ENCODE results near the gene PHF10. TPM values are rescaled to one million over a fixed set of nuclear protein-coding genes. Genes with fewer than 3 reads are reported as not detected.

The PHF10 gene
- total RNA-seq, 2 donors from 2014 or later: 79.9 to 90.3 TPM

DNA sequence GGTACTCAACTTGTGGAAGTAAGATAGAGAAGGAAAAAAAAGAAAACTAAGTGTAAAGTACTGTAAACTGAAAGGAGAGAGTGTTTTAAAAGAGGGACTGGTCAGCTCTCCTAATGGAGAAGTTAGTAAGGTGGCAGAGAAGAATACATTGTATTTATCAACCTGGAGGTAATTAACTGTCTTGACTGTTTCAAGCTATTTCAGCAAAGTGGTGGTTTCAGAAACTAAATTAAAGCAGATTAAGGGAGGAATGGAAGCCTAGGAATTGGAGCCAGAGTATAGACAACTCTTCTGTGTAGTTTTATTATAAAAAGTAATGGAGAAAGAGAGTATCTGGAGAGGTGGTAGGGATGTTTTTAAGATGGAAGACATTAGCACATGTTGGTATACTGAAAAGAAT is 2.7 kb upstream of the PHF10 start:
- H3K27ac Mint-ChIP-seq: peak overlapping the region in 1 of 2 donors; percentile 3
- ATAC-seq (no peak), DNase-seq (ENCODE audit: low spot score in 2 of 2) (no peak)
- H3K9me3 Mint-ChIP-seq: no peaks in the 10 kb centered on the region
- peaks cover 10 to 14% of the 10 kb centered on the region in 2 donors for H3K36me3 Mint-ChIP-seq

DNA sequence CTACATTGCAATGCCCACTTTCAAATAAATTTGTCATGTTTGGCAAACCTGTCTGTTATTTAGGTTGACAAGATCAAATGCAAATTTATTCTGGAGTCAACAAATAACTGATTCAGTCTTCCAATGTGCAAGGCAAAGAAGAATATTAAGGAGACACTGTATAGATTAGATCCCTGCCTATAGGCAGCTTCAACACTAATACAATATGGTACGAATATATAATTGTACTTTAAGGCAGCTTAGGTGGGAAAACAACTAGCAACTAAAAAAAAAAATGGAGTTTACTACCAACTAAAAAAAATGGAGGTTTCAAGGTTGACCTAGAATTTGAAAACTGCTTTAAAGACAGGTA is 1.7 kb upstream of the PHF10 start:
- Mint-ChIP-seq H3K27ac (peak overlapping the region; percentile 21 to 34), H3K36me3 (peaks cover 10 to 14% of the 10 kb centered on the region in 2 donors), H3K9me3 (no peaks in the 10 kb centered on the region)
- DNase-seq (ENCODE audit: low spot score in 2 of 2) (no peak), ATAC-seq (no peak)

DNA sequence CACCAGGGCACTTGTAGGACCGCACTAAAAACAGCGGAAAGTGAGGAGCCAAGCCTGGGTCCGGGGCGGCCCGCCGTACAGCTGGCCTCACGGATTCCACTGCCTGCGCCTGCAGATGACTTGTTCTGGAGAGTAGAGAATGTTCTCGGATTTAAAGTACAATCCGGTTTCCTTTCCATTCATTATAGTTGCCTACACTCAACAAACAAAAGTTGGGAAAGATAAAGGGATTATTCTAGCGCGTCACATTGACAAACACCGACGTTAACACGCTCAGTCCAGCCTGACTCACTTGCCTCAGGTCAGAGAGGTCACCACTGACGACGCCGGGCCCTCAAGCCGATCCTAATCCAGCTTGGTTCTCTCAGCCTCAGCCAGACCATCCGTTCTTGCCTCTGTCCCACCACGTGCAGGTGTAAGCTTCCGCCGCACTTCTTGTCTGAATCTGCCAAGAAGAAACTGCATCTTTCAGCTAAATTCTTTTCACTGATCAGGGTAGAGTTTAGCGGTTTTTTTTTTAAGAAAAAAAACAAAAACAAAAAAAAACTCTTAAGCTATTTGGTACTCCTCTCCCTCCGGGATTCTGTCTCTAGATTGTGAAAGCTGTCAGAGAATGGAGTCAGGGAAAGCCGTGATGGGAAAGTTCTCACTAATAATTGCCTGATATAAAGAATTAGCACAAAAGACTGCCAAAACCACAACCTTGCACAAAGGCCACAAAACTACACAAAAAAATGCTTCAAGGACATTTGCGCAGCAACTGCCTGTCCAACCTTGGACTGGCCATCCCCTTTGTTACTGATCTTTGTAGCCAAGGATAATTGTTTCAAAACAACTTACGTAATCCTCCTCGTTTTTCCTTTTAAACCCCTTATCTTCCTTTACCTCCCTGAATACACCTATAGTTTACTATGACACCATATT is 1.1 kb upstream of the PHF10 start:
- ATAC-seq (peak; percentile 14 to 54), DNase-seq (ENCODE audit: low spot score in 2 of 2) (peak; percentile 15 to 57)
- H3K9me3 Mint-ChIP-seq: no peaks in the 10 kb centered on the region
- peak overlapping the region; percentile 21 to 73 for H3K27ac Mint-ChIP-seq
- H3K36me3 Mint-ChIP-seq: peaks cover 10 to 17% of the 10 kb centered on the region in 2 donors

DNA sequence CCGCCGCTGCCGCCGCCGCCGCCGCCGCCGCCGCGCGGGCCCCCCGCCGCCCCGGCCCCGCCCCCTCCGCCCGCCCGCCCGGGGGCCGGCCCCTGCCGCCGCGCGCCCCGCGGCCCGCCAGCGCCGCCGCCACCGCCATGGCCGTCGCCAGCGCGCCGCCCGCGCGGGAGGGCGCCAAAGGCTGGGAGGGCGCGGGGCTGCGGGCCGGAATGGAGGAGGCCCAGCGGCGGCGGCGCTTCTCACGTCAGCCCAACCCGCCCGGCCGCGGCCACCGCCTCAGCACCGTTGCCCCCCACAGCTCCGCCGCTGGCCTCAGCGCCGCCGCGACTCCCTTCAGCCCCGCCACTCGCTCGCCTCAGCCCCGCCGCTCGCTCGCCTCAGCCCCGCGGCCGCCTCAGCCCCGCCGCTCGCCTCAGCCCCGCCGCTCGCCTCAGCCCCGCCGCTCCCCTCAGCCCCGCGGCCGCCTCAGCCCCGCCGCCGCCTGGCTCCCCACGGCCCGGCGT is 258 bp downstream of the PHF10 start:
- DNase-seq (ENCODE audit: low spot score in 2 of 2) (peak in 1 of 2 donors; percentile 28), ATAC-seq (peak; percentile 50 to 58)
- H3K27ac Mint-ChIP-seq: no peak overlapping the region
- H3K9me3 Mint-ChIP-seq: no peaks in the 10 kb centered on the region
- H3K36me3 Mint-ChIP-seq: peaks cover 15 to 20% of the 10 kb centered on the region in 2 donors

DNA sequence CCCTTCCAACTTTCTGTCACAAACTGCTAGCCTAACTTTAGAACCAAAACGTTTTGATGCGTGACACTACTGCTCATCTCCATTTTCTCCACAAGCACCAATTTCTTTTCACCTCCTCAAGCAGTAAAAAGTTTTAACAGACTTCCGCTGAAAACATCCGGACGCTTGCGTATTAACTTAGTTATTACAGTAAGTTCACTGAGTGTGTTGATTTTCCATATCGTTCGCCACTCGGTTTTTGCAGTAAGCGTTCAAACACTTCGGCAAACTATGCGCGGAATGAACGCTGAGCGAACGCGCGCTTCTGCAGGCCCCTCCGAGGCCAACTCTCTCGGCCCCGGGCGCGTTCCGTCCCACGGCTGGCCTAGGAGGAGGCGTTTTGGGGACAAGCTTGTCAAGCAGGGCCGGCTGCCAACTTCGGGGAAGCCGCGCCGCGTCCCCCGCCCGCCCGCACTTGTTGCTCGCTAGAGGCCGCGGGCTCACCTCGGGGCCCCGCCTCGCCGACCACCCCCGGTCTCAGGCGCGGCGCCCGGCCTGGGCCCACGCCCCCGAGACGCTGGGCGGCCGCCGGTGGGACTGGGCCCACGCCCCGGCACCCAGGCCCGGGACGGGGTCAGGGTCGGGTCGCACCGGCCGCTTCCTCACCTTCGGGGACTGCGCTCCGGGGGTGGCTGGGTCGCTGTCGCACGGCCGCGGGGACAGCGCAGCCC is 945 bp downstream of the PHF10 start:
- ATAC-seq: peak; percentile 33 to 47
- Mint-ChIP-seq H3K9me3 (no peaks in the 10 kb centered on the region), H3K36me3 (peaks cover 15 to 20% of the 10 kb centered on the region in 2 donors), H3K27ac (peak overlapping the region; percentile 93 to 96)
- peak; percentile 67 to 71 for DNase-seq (ENCODE audit: low spot score in 2 of 2)

DNA sequence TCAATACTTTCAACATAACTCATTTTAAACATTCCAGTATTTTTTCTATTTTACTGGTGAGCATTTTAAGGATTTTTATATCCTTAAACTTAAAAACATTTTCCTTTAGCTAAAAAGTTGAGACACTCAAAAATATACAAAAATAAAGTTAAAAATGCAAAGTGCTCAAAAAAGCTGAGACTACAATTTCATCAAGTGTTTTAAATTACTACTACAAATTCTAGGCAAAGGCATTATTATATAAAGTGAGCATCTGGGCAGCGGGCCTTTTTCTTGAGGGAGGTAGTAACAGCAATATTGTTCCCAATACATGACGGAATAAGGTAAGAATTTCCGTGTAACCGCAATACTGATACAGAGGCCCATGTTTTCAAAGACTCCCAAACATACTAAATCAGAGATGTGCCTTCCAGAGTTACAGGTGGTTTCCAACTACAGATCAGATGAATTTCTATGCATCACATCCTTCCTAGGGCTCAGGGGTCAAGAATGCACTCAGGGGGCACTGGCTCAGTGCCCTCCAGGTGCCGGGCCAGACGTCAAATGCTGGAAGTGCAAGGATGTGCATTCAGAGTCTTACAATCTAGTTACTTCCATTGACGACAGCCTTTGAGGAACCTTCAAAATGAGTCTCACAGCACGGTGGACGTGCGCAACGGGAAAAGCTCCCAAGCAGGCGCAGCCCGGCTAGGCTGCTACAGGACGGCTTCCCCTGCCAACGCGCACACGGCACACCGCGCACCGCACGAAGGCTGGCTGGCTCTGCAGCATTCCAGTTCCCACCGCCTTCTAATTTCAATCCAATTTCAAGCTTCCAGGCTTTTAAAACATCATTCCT is 1.7 kb downstream of the PHF10 start:
- peaks cover 15 to 20% of the 10 kb centered on the region in 2 donors for H3K36me3 Mint-ChIP-seq

DNA sequence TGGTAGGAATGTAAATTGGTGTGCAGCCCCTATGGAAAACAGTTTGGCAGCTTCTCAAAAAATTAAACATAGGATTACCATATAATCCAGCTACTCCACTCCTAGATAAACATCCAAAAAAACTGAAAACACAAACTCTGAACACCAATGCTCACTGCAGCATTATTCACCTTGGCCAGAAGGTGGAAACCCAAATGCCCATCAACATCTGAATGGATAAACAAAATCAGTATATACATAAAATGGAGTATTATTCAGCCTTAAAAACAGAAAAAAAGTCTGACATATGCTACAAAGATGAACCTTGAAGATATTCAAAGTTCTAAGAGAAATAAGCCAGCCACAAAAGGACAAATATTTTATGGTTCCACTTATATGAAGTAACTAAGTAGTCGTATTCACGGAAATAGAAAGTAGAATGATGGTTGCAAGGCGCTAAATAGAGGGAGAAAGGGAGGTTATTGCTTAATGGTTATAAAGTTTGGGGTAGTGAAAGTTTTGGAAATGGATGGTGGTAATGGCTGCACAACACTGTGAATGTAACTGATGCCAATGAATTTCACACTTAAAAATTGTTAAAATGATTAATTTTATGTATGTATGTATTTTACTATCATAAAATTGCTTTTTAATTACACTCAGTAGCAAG is 4.0 kb downstream of the PHF10 start:
- no peak for DNase-seq (ENCODE audit: low spot score in 2 of 2)
- H3K36me3 Mint-ChIP-seq: peaks cover 20 to 30% of the 10 kb centered on the region in 2 donors
- no peak for ATAC-seq
- no peaks in the 10 kb centered on the region for H3K9me3 Mint-ChIP-seq
- H3K27ac Mint-ChIP-seq: peak overlapping the region in 1 of 2 donors; percentile 32

More for the DNA sequence above, 1.7 kb downstream of the PHF10 start:
- ATAC-seq (peak; percentile 44 to 48), DNase-seq (ENCODE audit: low spot score in 2 of 2) (peak; percentile 33 to 62)
- H3K27ac Mint-ChIP-seq: peak overlapping the region; percentile 93 to 96
- H3K9me3 Mint-ChIP-seq: no peaks in the 10 kb centered on the region

DNA sequence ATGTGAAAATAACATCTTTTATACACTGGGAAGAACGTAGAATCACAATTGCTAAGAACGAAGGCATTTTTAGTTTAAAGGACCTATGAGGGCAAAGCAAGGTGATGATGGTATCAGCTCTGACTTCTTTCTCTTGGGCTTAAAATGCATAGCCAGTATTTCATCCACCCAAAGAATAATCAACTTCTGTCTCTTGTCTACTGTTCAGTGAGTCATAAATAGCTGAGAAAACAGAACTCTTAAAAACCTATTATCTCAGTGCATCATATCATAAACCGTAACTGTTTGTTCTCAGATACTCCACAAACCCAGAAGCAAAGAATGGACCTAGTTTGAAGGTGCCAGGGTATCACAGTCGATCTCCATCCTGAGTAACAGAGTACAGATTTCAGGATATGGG is 5.2 kb downstream of the PHF10 start:
- no peaks in the 10 kb centered on the region for H3K9me3 Mint-ChIP-seq
- no peak overlapping the region for H3K27ac Mint-ChIP-seq
- peaks cover 24 to 36% of the 10 kb centered on the region in 2 donors for H3K36me3 Mint-ChIP-seq
- no peak for DNase-seq (ENCODE audit: low spot score in 2 of 2)
- no peak for ATAC-seq

DNA sequence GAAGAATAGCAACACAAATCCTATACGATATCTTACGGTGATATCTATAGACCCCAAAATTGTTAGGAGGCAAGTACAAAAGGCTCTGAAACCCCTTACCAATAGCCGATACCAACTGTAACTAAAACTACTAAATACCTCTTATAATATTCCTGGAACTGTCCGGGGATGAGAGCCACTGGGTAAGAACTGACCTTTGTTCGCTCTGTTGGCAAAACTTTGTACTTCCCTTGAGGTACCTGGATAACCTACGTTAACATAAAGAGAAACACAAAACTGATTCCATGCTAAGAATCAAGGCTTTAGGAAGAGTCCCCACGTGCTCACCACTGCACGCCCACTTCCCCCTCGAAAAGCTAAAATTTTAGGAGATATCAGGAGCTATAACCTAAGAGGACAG is 9.7 kb downstream of the PHF10 start:
- Mint-ChIP-seq H3K36me3 (peaks cover 14 to 28% of the 10 kb centered on the region in 2 donors), H3K9me3 (no peaks in the 10 kb centered on the region), H3K27ac (no peak overlapping the region)
- no peak for DNase-seq (ENCODE audit: low spot score in 2 of 2)
- no peak for ATAC-seq

DNA sequence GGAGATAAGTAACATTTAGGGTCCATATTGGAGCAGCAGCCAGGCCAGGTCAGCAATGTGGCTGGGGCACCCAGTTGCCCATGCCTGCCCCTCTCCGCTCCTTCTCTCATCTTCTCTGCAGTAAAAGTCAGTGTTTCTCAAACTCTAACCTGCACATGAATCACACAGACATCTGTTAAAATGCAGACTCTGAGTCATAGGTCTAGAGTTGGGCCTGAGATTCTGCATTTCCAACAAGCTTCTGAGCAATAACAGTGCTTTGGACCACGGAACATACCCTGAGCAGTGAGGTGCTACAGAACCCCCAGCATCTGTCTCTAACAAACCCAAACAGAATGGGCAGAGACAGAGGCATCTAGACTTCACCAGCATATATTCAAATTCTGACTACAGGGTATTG is 10.1 kb downstream of the PHF10 start:
- ATAC-seq: peak; percentile 84 to 87
- Mint-ChIP-seq H3K9me3 (no peaks in the 10 kb centered on the region), H3K36me3 (peaks cover 11 to 28% of the 10 kb centered on the region in 2 donors), H3K27ac (no peak overlapping the region)
- DNase-seq (ENCODE audit: low spot score in 2 of 2): no peak

DNA sequence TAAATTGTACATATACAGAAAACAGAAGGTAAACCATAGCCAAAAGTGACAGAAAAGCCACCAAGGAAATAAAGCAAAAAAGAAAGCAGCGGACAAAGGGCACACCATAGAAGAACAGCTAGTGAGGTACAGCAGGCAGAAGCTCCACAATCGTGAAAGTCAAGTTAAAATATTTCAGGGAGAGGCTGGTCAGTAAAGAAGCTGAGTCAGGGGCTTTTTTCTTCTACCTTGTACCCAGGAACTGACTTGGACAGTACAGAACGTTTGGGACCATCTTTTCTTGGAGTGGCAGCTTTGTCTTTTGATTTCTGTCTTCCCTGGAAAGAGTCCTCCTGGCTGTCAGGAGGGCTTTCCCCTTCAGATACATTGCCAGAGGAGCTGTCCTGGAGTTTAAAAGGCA is 14.3 kb downstream of the PHF10 start:
- peaks cover under 1 to 9% of the 10 kb centered on the region in 2 donors for H3K36me3 Mint-ChIP-seq
- DNase-seq (ENCODE audit: low spot score in 2 of 2): no peak
- ATAC-seq: no peak
- no peaks in the 10 kb centered on the region for H3K9me3 Mint-ChIP-seq
- peak overlapping the region in 1 of 2 donors; percentile 60 for H3K27ac Mint-ChIP-seq

DNA sequence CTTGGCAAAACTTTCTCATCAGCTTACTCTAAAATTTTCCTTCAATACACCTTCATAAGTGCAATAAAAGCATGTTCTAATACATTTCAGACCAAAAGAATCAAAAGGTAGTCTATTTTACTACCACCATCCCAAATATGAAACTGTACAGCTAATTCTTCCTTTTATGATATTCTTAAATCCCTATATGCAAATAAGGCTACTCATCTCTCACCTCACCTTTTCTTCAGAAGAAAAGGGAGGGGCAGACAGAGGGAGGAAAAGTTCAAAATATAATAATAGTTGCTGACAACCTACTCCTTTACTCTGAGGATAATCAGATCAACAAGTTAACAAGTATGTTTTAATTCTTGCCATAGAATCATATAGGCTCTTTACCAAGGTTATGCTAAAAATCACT is 15.0 kb downstream of the PHF10 start:
- no peak for DNase-seq (ENCODE audit: low spot score in 2 of 2)
- ATAC-seq: peak in 1 of 2 donors; percentile 56
- Mint-ChIP-seq H3K27ac (peak overlapping the region in 1 of 2 donors; percentile 9), H3K36me3 (peaks cover 0 to 6% of the 10 kb centered on the region in 2 donors), H3K9me3 (no peaks in the 10 kb centered on the region)

DNA sequence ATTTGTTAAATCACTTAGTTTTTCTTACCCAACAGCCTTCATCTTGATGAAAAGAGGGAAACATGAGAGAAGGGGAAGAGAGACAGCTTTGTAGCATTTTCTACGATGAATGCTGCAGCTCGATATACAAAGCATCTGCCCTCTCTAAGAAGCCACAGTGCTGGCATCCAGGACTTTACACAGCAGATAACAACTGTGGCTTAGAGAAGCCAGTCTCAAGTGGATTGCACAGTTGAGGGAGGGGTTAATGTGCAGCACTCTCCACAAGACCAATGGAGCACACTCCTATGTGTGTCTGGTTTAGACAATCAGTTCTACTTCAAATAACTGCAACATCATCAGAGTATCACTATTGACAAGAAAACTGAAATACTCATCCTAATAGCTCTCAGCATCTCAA is 16.5 kb downstream of the PHF10 start:
- H3K27ac Mint-ChIP-seq: no peak overlapping the region
- peaks cover 7 to 13% of the 10 kb centered on the region in 2 donors for H3K36me3 Mint-ChIP-seq
- ATAC-seq (peak in 1 of 2 donors; percentile 34), DNase-seq (ENCODE audit: low spot score in 2 of 2) (no peak)
- H3K9me3 Mint-ChIP-seq: no peaks in the 10 kb centered on the region

DNA sequence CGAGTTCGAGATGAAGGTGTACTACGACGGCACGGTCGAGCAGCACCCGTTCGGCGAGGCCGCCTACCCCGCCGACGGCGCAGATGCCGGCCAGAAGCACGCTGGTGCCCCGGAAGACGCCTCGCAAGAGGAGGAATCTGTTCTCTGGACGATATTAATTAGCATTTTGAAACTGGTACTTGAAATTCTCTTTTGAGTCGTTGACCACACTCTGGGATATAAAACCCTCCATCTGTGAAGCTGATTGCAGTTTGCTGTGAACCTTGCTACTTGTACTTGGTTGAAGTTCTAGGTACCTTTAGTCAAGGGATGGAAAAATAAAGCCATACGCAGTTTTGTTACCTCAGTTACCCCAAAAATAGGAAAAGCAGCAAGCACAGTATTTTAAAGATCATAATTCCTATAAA is 21.5 kb downstream of the PHF10 start:
- DNase-seq (ENCODE audit: low spot score in 2 of 2) (no peak), ATAC-seq (peak in 1 of 2 donors; percentile 4)
- H3K27ac Mint-ChIP-seq: peak overlapping the region; percentile 95 to 96
- peaks cover 12 to 25% of the 10 kb centered on the region in 2 donors for H3K36me3 Mint-ChIP-seq
- H3K9me3 Mint-ChIP-seq: no peaks in the 10 kb centered on the region

DNA sequence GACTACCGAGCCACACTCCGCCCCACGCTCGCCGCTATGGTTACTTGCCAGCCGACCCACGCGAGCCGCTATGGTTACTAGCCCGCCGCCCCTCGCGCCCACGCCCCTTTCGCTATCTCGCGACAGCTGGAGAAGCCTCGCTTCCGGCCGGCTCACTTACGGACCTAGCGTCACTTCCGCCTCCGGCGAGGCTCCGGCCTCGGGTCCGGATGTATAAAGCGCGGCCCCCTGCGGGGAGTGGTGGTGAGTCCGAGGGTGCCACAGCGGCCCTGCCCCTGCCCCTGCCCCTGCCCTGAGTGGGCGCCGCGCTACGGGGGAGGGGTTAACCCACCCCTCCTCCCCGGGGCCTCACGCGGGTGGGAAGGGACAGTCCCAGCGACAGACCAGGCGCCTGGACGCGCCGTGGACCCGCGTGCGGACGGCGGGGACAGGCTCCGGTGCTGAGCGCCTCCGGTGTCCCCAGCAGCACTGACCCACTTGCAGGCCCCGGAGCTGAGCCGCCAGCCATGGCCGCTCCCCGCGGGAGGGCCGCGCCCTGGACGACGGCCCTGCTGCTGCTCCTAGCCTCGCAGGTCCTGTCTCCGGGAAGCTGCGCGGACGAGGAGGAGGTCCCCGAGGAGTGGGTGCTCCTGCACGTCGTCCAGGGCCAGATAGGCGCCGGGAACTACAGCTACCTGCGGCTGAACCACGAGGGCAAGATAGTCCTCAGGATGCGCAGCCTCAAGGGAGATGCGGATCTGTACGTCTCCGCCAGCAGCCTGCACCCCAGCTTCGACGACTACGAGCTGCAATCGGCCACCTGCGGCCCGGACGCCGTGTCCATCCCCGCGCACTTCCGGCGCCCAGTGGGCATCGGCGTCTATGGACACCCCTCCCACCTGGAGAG is 22.1 kb downstream of the PHF10 start, which contains the start of the genes C6orf120 and WDR27:
TSS of gene C6orf120 (plus strand) at position 173 of the 886 bp plus-strand sequence. CDS start at position 507, 334 bp downstream.
TSS of gene WDR27 (minus strand) at position 76 of the 886 bp plus-strand sequence. CDS start 13,024 bp downstream, outside the sequence.
- Mint-ChIP-seq H3K36me3 (peaks cover 17 to 25% of the 10 kb centered on the region in 2 donors), H3K27ac (peak within 1 kb of the TSS; percentile 95 to 96), H3K9me3 (no peaks in the 10 kb centered on the region)
- DNase-seq (ENCODE audit: low spot score in 2 of 2) (peak; percentile 95 to 97), ATAC-seq (peak; percentile 93 to 95)
